Colonic mucosa (tissue), 4 donors: Measurements from ENCODE around the gene MX2. TPM values are rescaled to one million over a fixed set of nuclear protein-coding genes. Genes with fewer than 3 reads are reported as not detected.

ENCODE experiments used
- DNase-seq: peaks from one replicate; pipeline ENCODE4 v3.0.0-alpha.2; 2020
- H3K27ac ChIP-seq: fragments of 200-600 bp; one replicate; pipeline ENCODE4 v1.8.0; 2021
- H3K27me3 ChIP-seq: fragments of 200-600 bp; one replicate; pipeline ENCODE4 v1.8.0; 2021
- H3K36me3 ChIP-seq: fragments of 200-600 bp; one replicate; pipeline ENCODE4 v1.8.0; 2021
- H3K4me1 ChIP-seq: fragments of 200-600 bp; one replicate; pipeline ENCODE4 v1.8.0; 2021; ENCODE audit warnings: mild to moderate bottlenecking
- H3K4me3 ChIP-seq: fragments of 200-600 bp; one replicate; pipeline ENCODE4 v1.8.0; 2021
- H3K9ac ChIP-seq, 2 donors: one replicate each; pipeline ENCODE4 v1.7.0; 2013; ENCODE audit warnings: control low read depth in 2 of 2, low read depth in 2 of 2, low read length in 2 of 2
- H3K9me3 ChIP-seq: fragments of 200-600 bp; one replicate; pipeline ENCODE4 v1.8.0; 2021
- intact Hi-C: fragments of 100-400 bp; cut with DNase I; formaldehyde crosslinking; loops from one replicate; pipeline ENCODE4 v1.14.1; 2022
- total RNA-seq, 2 donors: library from RNA; stranded (reverse); fragmentation: NEBNext Ultra II Directional in 1 of 2; extraction: Animal tissue kit (Norgen Biotek cat#: 25700) in 1 of 2; gene quantifications; one replicate each; pipeline ENCODE4 v1.2.1, GENCODE V29; 2021
- TF ChIP-seq, protein P1 (sequence below): fragments of 200-600 bp; IDR thresholded peaks from one replicate; pipeline ENCODE4 v1.8.0; 2022; ENCODE audit warnings: antibody characterized with exemption, mild to moderate bottlenecking
- donor health status: healthy.
- donor health status: DM: no; HTN: no; CAD: no.
- donor health status: DM: no; HTN: no; CAD: no.

MX2 gene
- total RNA-seq, 2 donors from 2014 or later, result 2.0 to 2.5 TPM

DNA sequence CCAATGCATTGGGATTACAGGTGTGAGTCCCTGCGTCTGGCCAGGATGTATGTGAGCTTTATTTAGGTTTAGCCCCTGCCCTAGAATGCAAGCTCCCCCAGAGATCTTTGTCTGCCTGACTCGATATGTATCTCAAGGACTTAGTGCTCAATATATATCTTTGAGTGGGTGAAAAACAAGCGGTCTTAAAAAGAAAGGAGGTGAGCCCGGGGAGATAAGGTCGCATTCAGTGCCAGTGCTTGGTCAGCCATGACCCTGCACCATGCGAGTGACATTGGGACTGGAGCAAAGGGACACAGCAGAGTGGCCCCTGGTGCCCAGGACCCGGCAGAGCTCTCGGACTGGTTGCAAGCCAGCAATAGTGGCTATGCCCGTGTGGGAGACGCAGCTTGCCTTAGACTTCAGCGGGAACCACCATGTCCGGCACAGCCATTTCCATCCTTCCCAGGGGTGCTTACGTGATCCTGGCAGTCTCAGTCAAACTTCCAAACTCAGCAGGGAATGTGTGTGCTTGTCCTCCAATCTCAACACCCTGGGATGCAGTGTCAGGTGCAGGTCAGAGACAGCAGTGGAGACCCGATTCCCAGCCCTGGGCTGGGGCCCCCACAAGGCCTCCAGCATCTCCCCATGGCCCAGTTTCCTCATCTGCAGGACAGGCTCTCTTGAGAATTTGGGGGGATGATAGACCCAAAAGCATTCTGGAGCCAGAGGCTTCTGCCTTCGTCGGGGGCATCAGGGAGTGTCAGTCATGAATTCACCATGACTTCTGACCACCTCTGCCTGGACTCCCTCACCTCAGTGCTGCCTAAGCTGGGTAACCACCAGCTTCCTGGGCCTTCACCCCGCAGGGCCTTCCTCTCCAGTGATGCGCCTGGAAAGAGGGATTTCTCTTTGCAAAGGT lies 1.8 kb downstream of the MX2 start:
- Histone ChIP-seq H3K4me1 (peaks cover 6% of the 10 kb centered on the region), H3K9ac (no peak overlapping the region), H3K27ac (no peak overlapping the region), H3K4me3 (no peak overlapping the region), H3K27me3 (no peaks in the 10 kb centered on the region), H3K36me3 (no peaks in the 10 kb centered on the region), H3K9me3 (no peaks in the 10 kb centered on the region)
- intact Hi-C loops, result loop anchor here (5.0 kb wide), 1 partner anchor 81 kb away; no protein-coding TSS in a partner anchor
- DNase-seq, result no peak
- TF ChIP-seq, protein P1, sequence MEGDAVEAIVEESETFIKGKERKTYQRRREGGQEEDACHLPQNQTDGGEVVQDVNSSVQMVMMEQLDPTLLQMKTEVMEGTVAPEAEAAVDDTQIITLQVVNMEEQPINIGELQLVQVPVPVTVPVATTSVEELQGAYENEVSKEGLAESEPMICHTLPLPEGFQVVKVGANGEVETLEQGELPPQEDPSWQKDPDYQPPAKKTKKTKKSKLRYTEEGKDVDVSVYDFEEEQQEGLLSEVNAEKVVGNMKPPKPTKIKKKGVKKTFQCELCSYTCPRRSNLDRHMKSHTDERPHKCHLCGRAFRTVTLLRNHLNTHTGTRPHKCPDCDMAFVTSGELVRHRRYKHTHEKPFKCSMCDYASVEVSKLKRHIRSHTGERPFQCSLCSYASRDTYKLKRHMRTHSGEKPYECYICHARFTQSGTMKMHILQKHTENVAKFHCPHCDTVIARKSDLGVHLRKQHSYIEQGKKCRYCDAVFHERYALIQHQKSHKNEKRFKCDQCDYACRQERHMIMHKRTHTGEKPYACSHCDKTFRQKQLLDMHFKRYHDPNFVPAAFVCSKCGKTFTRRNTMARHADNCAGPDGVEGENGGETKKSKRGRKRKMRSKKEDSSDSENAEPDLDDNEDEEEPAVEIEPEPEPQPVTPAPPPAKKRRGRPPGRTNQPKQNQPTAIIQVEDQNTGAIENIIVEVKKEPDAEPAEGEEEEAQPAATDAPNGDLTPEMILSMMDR, result no peak

- Histone ChIP-seq H3K4me3 (no peak overlapping the region), H3K27ac (no peak overlapping the region), H3K4me1 (peaks cover 6% of the 10 kb centered on the region), H3K27me3 (no peaks in the 10 kb centered on the region), H3K9ac (no peak overlapping the region), H3K9me3 (no peaks in the 10 kb centered on the region), H3K36me3 (no peaks in the 10 kb centered on the region)
- no peak for DNase-seq
- TF ChIP-seq, protein P1, result no peak
- intact Hi-C loops, result loop anchor here (5.0 kb wide), 1 partner anchor 82 kb away; no protein-coding TSS in a partner anchor
These were observed 2.5 kb downstream of the MX2 start for GRCh38 chr21:41364308-41364707.

DNA sequence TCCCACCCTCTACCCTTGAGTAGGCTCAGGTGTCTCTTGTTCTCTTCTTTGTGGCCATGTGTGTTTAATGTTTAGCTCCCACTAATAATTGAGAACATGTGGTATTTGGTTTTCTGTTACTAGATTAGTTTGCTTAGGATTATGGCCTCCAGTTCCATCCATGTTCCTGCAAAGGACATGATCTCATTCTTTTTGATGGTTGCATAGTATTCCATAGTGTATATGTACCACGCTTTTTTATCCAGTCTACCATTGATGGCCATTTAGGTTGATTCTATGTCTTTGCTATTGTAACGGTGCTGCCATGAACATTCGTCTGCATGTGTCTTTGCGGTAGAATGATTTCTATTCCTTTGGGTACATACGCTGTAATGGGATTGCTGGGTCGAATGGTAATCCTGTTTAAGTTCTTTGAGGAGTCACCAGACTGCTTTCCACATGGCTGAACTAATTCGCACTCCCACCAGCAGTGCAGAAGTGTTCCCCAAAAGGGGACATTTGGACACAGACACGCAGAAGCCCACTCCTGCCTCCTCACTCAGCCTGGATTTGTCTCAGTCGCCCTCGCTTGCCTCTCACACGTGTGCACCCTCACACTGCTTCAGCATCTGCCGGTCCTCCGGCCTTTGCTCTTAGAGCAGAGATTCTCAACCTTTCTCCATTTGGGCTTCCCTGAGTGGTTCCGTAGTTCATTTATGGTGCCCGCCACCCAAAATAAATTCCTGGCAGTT lies 3.7 kb downstream of the MX2 start:
- no peak for DNase-seq
- intact Hi-C loops, result no loop called here

GRCh38 chr21:41366522-41367151 lies 4.8 kb downstream of the MX2 start:
- no peak overlapping the region for H3K9ac ChIP-seq

More for the DNA sequence above, 3.7 kb downstream of the MX2 start:
- no peak overlapping the region for H3K4me3 ChIP-seq
- H3K27ac ChIP-seq, result no peak overlapping the region
- no peaks in the 10 kb centered on the region for H3K27me3 ChIP-seq
- H3K9me3 ChIP-seq, result no peaks in the 10 kb centered on the region
- no peak overlapping the region for H3K9ac ChIP-seq
- TF ChIP-seq, protein P1, result no peak
- no peaks in the 10 kb centered on the region for H3K4me1 ChIP-seq
- no peaks in the 10 kb centered on the region for H3K36me3 ChIP-seq

More at GRCh38 chr21:41366522-41367151, 4.8 kb downstream of the MX2 start:
- TF ChIP-seq, protein P1, result no peak
- H3K36me3 ChIP-seq, result no peaks in the 10 kb centered on the region
- H3K4me1 ChIP-seq, result no peaks in the 10 kb centered on the region
- no peak overlapping the region for H3K27ac ChIP-seq
- no peak overlapping the region for H3K4me3 ChIP-seq
- DNase-seq, result peak; percentile 57
- H3K27me3 ChIP-seq, result no peaks in the 10 kb centered on the region
- H3K9me3 ChIP-seq, result no peaks in the 10 kb centered on the region
- intact Hi-C loops, result no loop called here
